ENCODE measurements around the gene TTC14.

TTC14 gene

GRCh38 chr3:180593631-180594030, 8.3 kb upstream of the TTC14 start (continued):
- TF ChIP-seq ZBTB8A (tag by site-specific recombination; IDR thresholded peaks at IDR 0.05) (0 out of 2 replicates have a peak, but pooled peaks have one; percentile 19), ZNF394 (tag by site-specific recombination; IDR thresholded peaks at IDR 0.05; ENCODE audit: borderline replicate concordance) (peak; percentile 52; the same call in 1 of the 2 replicates)

- Histone ChIP-seq H3K27ac (ENCODE audit: extremely low read depth, low read depth, low read length) (no peak overlapping the region), H3K4me1 (ENCODE audit: control insufficient read depth, insufficient read depth, low read length) (no peaks in the 10 kb centered on the region), H3K9me3 (ENCODE audit: control insufficient read depth, insufficient read depth, low read depth, low read length) (no peaks in the 10 kb centered on the region), H3K4me3 (ENCODE audit: low read depth, low read length) (no peak overlapping the region), H3K36me3 (ENCODE audit: control insufficient read depth in 2 of 2, insufficient read depth in 1 of 2, low read length in 2 of 2) (no peaks in the 10 kb centered on the region)
- POLR2A ChIA-PET = no interaction called here
- CTCF ChIA-PET = interaction anchor here (0.7 to 1.4 kb wide), 6 partner anchors 665 to 924 kb away, joined by 3 to 13 read pairs (median 4); no protein-coding TSS in a partner anchor
- TF ChIP-seq ZNF529 (tag by site-specific recombination; IDR thresholded peaks at IDR 0.05; ENCODE audit: insufficient replicate concordance) = no peak
- no peak for TF ChIP-seq AEBP2 (tag by site-specific recombination; IDR thresholded peaks at IDR 0.05; ENCODE audit: borderline replicate concordance)
- peak; percentile 64 for TF ChIP-seq ZNF654 (tag by site-specific recombination; IDR thresholded peaks at IDR 0.05; ENCODE audit: low read depth)
- no peak for TF ChIP-seq MZF1 (tag by site-specific recombination; IDR thresholded peaks at IDR 0.05; ENCODE audit: borderline replicate concordance)
- TF ChIP-seq ZNF10 (tag by site-specific recombination; IDR thresholded peaks at IDR 0.05) = 0 out of 2 replicates have a peak, but pooled peaks have one; percentile 41
- TF ChIP-seq SP2 (tag by site-specific recombination; IDR thresholded peaks at IDR 0.05) = no peak
These were observed 7.1 kb upstream of the TTC14 start for GRCh38 chr3:180594631-180595558.

GRCh38 chr3:180595559-180595935, 6.4 kb upstream of the TTC14 start:
- no peak overlapping the region for H3K4me3 ChIP-seq (ENCODE audit: low read depth, low read length)
- ChIA-PET POLR2A (no interaction called here), CTCF (interaction anchor here (0.7 to 1.4 kb wide), 6 partner anchors 665 to 924 kb away, joined by 3 to 13 read pairs (median 4); no protein-coding TSS in a partner anchor)
- no peaks in the 10 kb centered on the region for H3K4me1 ChIP-seq (ENCODE audit: control insufficient read depth, insufficient read depth, low read length)
- no peak overlapping the region for H3K27ac ChIP-seq (ENCODE audit: extremely low read depth, low read depth, low read length)
- no peaks in the 10 kb centered on the region for H3K9me3 ChIP-seq (ENCODE audit: control insufficient read depth, insufficient read depth, low read depth, low read length)
- TF ChIP-seq PBX3 (CRISPR knock-in tag; IDR thresholded peaks at IDR 0.05) = no peak
- no peak for TF ChIP-seq KLF10 (tag by site-specific recombination; IDR thresholded peaks at IDR 0.05)
- TF ChIP-seq HIC1 (tag by site-specific recombination; IDR thresholded peaks at IDR 0.05) = no peak
- no peak for TF ChIP-seq ZNF654 (tag by site-specific recombination; IDR thresholded peaks at IDR 0.05; ENCODE audit: low read depth)
- no peak for TF ChIP-seq ZNF148 (tag by site-specific recombination; IDR thresholded peaks at IDR 0.05; ENCODE audit: borderline replicate concordance)
- no peak for TF ChIP-seq IKZF3 (tag by site-specific recombination; IDR thresholded peaks at IDR 0.05)
- no peak for TF ChIP-seq ZNF530 (tag by site-specific recombination; IDR thresholded peaks at IDR 0.05; ENCODE audit: low read depth)
- no peak for TF ChIP-seq ZNF426 (tag by site-specific recombination; IDR thresholded peaks at IDR 0.05)
- TF ChIP-seq KLF16 (tag by site-specific recombination; IDR thresholded peaks at IDR 0.05) = no peak
- no peak for TF ChIP-seq ZSCAN30 (tag by site-specific recombination; IDR thresholded peaks at IDR 0.05)
- TF ChIP-seq PATZ1 (tag by site-specific recombination; IDR thresholded peaks at IDR 0.05) = no peak
- TF ChIP-seq ZNF174 (tag by site-specific recombination; IDR thresholded peaks at IDR 0.05) = no peak
- TF ChIP-seq ZNF707 (tag by site-specific recombination; IDR thresholded peaks at IDR 0.05) = no peak
- TF ChIP-seq ZNF501 (tag by site-specific recombination; IDR thresholded peaks at IDR 0.05) = no peak
- H3K36me3 ChIP-seq (ENCODE audit: control insufficient read depth in 2 of 2, insufficient read depth in 1 of 2, low read length in 2 of 2) = no peaks in the 10 kb centered on the region
